ENCODE results near the gene GNPDA1.

GRCh38 chr5:141995656-141996055 lies 17.2 kb downstream of the GNPDA1 start:
- TF ChIP-seq CTCF (conservative IDR thresholded peaks at IDR 0.05 in 1 of 2, IDR thresholded peaks at IDR 0.05 in 1 of 2; ENCODE audit: extremely low read depth in 1 of 2, insufficient read depth in 1 of 2, low read depth in 1 of 2, low read length in 2 of 2) (no peak), EZH2 (IDR thresholded peaks at IDR 0.05; ENCODE audit: borderline replicate concordance, low read length) (no peak)
